ENCODE measurements around the gene CREB5.
A peak's percentile ranks its signal among the peaks of the same experiment; 100 is the strongest.

CREB5 gene

GRCh38 chr7:28407651-28408050 lies 4.7 kb upstream of the CREB5 start:
- TF ChIP-seq NFIC (IDR thresholded peaks at IDR 0.05): no peak
- TF ChIP-seq FOXM1 (IDR thresholded peaks at IDR 0.05; ENCODE audit: borderline replicate concordance, low read depth): no peak
- TF ChIP-seq TEAD4 (IDR thresholded peaks at IDR 0.05): no peak
- TF ChIP-seq TAF1 (IDR thresholded peaks at IDR 0.05; ENCODE audit: low read depth): no peak

GRCh38 chr7:28408105-28408959 lies 4.0 kb upstream of the CREB5 start:
- TF ChIP-seq ZBTB7A (IDR thresholded peaks at IDR 0.05; ENCODE audit: low read depth) (no peak), FOXM1 (IDR thresholded peaks at IDR 0.05; ENCODE audit: borderline replicate concordance, low read depth) (no peak), EGR1 (IDR thresholded peaks at IDR 0.05) (no peak), YY1 (IDR thresholded peaks at IDR 0.05; ENCODE audit: low read depth) (no peak), MAX (IDR thresholded peaks at IDR 0.05) (no peak), NFIC (IDR thresholded peaks at IDR 0.05) (no peak), USF1 (IDR thresholded peaks at IDR 0.05) (no peak), EP300 (IDR thresholded peaks at IDR 0.05; ENCODE audit: borderline replicate concordance) (no peak), TAF1 (IDR thresholded peaks at IDR 0.05; ENCODE audit: low read depth) (no peak), CREB1 (IDR thresholded peaks at IDR 0.05; ENCODE audit: low read depth) (no peak), RAD21 (IDR thresholded peaks at IDR 0.05; ENCODE audit: low read depth) (no peak), REST (IDR thresholded peaks at IDR 0.05; ENCODE audit: low read depth) (no peak)

- TF ChIP-seq USF1 (IDR thresholded peaks at IDR 0.05) (peak; percentile 64), NFIC (IDR thresholded peaks at IDR 0.05) (no peak), CREB1 (IDR thresholded peaks at IDR 0.05; ENCODE audit: low read depth) (peak; percentile 61; the same call in 1 of the 2 replicates), TAF1 (IDR thresholded peaks at IDR 0.05; ENCODE audit: low read depth) (no peak), EGR1 (IDR thresholded peaks at IDR 0.05) (peak; percentile 49; the same call in 1 of the 2 replicates), RAD21 (IDR thresholded peaks at IDR 0.05; ENCODE audit: low read depth) (no peak), YY1 (IDR thresholded peaks at IDR 0.05; ENCODE audit: low read depth) (no peak), REST (IDR thresholded peaks at IDR 0.05; ENCODE audit: low read depth) (no peak), FOXM1 (IDR thresholded peaks at IDR 0.05; ENCODE audit: borderline replicate concordance, low read depth) (no peak), TEAD4 (IDR thresholded peaks at IDR 0.05) (peak; percentile 78), TCF12 (IDR thresholded peaks at IDR 0.05; ENCODE audit: low read depth) (no peak), ZBTB7A (IDR thresholded peaks at IDR 0.05; ENCODE audit: low read depth) (0 out of 2 replicates have a peak, but pooled peaks have one; percentile 40), MAX (IDR thresholded peaks at IDR 0.05) (peak; percentile 31; the same call in 1 of the 2 replicates), CEBPB (IDR thresholded peaks at IDR 0.05) (peak; percentile 66; the same call in 1 of the 2 replicates), EP300 (IDR thresholded peaks at IDR 0.05; ENCODE audit: borderline replicate concordance) (no peak)
Measured at GRCh38 chr7:28408960-28409715, 3.2 kb upstream of the CREB5 start.

GRCh38 chr7:28409716-28410627 lies 2.3 kb upstream of the CREB5 start:
- 0 out of 2 replicates have a peak, but pooled peaks have one; percentile 9 for TF ChIP-seq NFIC (IDR thresholded peaks at IDR 0.05)
- no peak for TF ChIP-seq YY1 (IDR thresholded peaks at IDR 0.05; ENCODE audit: low read depth)
- TF ChIP-seq TAF1 (IDR thresholded peaks at IDR 0.05; ENCODE audit: low read depth): no peak
- TF ChIP-seq TEAD4 (IDR thresholded peaks at IDR 0.05): no peak
